Thymus (tissue), 11 donors: ENCODE measurements around the gene TVP23A. TPM values are rescaled to one million over a fixed set of nuclear protein-coding genes. Genes with fewer than 3 reads are reported as not detected.
"Not testable (repeated sequence)": the region's sequence is repeated elsewhere in the genome, so short reads cannot be mapped to it uniquely, and the experiment has no call there.

ENCODE experiments used
- DNase-seq, 9 donors: peaks; one replicate each; pipeline ENCODE4 v3.0.0-alpha.2; 2013; ENCODE audit warnings: low spot score in 9 of 9, low read depth in 6 of 9, missing footprints in 1 of 9
- H3K27ac ChIP-seq, 2 donors: one replicate each; pipeline ENCODE4 v1.5.1; 2013; ENCODE audit warnings: control low read depth in 1 of 2, low read depth in 1 of 2, low read length in 1 of 2, mild to moderate bottlenecking in 1 of 2, moderate library complexity in 1 of 2
- H3K27me3 ChIP-seq, 2 donors: one replicate each; pipeline ENCODE4 v1.5.1; 2013; ENCODE audit warnings: low read length in 1 of 2; ENCODE audit not compliant: control insufficient read depth in 2 of 2, insufficient read depth in 1 of 2
- H3K36me3 ChIP-seq, 2 donors: one replicate each; pipeline ENCODE4 v1.5.1; 2013; ENCODE audit warnings: low read length in 1 of 2, mild to moderate bottlenecking in 1 of 2, moderate library complexity in 1 of 2; ENCODE audit not compliant: control insufficient read depth in 2 of 2, insufficient read depth in 2 of 2
- H3K4me1 ChIP-seq, 2 donors: one replicate each; pipeline ENCODE4 v1.5.1; 2013; ENCODE audit warnings: low read length in 2 of 2; ENCODE audit not compliant: control insufficient read depth in 2 of 2, insufficient read depth in 2 of 2
- H3K4me3 ChIP-seq, 2 donors: one replicate each; pipeline ENCODE4 v1.5.1; 2013; ENCODE audit warnings: low read length in 2 of 2, control low read depth in 1 of 2, mild to moderate bottlenecking in 1 of 2
- H3K9me3 ChIP-seq, 2 donors: one replicate each; pipeline ENCODE4 v1.5.1; 2013; ENCODE audit warnings: low read length in 1 of 2, mild to moderate bottlenecking in 1 of 2; ENCODE audit not compliant: control insufficient read depth in 2 of 2, insufficient read depth in 1 of 2
- WGBS: extraction: QIAGEN DNeasy Blood & Tissue Kit; methylation state at CpG from one replicate; pipeline ENCODE4 v1.1.7; 2013; 5-methylcytosine and 5-hydroxymethylcytosine counted together
- polyA plus RNA-seq: library from polyadenylated mRNA; stranded (reverse); fragments of 200-250 nt; gene quantifications from one replicate; pipeline ENCODE4 v1.2.3, GENCODE V29; 2013
- total RNA-seq: library from RNA; stranded (reverse); fragments of 120-200 nt; gene quantifications from one replicate; pipeline ENCODE4 v1.2.4, GENCODE V29; 2013
- donor health status: healthy.

The TVP23A gene
- total and polyA plus RNA-seq, 2 donors = 5.1 to 7.4 TPM

DNA sequence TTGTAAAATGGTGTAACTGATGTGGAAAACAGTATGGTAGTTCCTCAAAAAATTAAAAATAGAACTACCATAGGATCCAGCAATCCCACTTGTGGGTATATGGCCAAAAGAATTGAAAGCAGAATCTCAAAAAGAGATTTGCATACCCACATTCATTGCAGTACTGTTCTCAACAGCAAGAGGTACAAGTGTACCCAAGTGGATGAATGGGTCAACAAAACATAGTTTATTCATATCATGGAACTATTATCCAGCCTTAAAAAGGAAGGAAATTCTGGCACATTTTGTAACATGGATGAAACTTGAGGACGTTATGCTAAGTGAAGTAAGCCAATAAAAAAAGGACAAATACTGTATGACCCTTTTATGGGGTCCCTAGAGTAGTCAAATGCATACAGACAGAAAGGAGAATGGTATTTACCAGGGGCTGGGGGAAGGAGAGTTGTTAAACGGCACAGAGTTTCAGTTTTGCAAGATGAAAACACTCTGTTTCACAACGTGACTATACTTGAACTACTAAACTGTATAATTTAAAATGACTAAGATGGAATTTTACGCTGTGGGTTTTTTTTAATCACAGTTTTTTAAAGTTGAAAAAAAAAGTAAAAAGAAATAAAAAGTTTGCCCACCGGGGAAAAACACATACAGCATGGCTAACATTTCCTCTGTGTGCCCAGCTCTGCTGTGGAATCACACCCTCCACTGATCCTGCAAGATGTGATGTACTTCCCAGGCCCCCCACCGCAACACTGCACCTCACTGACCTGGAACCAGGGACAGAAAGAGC, 6.1 kb downstream of the TVP23A start:
- no peak overlapping the region for H3K4me3 ChIP-seq
- H3K27ac ChIP-seq = no peak overlapping the region
- WGBS = 88% methylated on average over 6 of the region's 6 CpGs
- no peaks in the 10 kb centered on the region for H3K9me3 ChIP-seq
- no peaks in the 10 kb centered on the region for H3K36me3 ChIP-seq
- no peaks in the 10 kb centered on the region for H3K4me1 ChIP-seq
- peaks cover 0 to 7% of the 10 kb centered on the region in 2 donors for H3K27me3 ChIP-seq
- no peak for DNase-seq

GRCh38 chr16:10809706-10810105, 8.9 kb downstream of the TVP23A start:
- Histone ChIP-seq H3K36me3 (no peaks in the 10 kb centered on the region), H3K27me3 (no peaks in the 10 kb centered on the region), H3K27ac (no peak overlapping the region), H3K9me3 (no peaks in the 10 kb centered on the region), H3K4me1 (peaks cover 0 to 2% of the 10 kb centered on the region in 2 donors), H3K4me3 (no peak overlapping the region)
- WGBS = 98% methylated on average over 3 of the region's 3 CpGs
- DNase-seq = no peak

GRCh38 chr16:10808850-10809249, 9.7 kb downstream of the TVP23A start:
- no peaks in the 10 kb centered on the region for H3K9me3 ChIP-seq
- WGBS = 94% methylated on average over 3 of the region's 3 CpGs
- peaks cover 0 to 2% of the 10 kb centered on the region in 2 donors for H3K4me1 ChIP-seq
- H3K4me3 ChIP-seq = no peak overlapping the region
- no peaks in the 10 kb centered on the region for H3K36me3 ChIP-seq
- no peak for DNase-seq
- no peaks in the 10 kb centered on the region for H3K27me3 ChIP-seq
- no peak overlapping the region for H3K27ac ChIP-seq

DNA sequence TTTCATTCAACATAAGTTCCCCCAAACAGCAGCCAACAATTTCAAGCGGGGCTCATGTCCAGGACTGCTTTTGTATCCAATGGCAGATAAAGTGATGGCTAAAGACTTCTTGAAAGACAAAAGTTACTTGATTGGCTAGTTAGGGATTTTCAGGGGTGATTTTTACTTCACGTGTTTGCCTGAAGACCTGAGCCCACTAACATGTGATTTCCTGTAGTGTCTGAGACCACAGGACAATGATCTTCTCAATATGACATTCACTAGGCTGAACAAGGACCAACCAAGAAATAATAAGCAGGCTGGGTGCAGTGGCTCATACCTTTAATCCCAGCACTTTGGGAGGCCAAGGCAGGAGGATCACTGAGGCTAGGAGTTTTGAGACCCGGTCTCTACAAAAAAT, 10.4 kb downstream of the TVP23A start:
- H3K9me3 ChIP-seq = no peaks in the 10 kb centered on the region
- H3K4me1 ChIP-seq = peaks cover 0 to 2% of the 10 kb centered on the region in 2 donors
- WGBS = 76% methylated on average over 3 of the region's 3 CpGs
- H3K4me3 ChIP-seq = no peak overlapping the region
- no peaks in the 10 kb centered on the region for H3K36me3 ChIP-seq
- H3K27me3 ChIP-seq = no peaks in the 10 kb centered on the region
- H3K27ac ChIP-seq = no peak overlapping the region
- DNase-seq = no peak

DNA sequence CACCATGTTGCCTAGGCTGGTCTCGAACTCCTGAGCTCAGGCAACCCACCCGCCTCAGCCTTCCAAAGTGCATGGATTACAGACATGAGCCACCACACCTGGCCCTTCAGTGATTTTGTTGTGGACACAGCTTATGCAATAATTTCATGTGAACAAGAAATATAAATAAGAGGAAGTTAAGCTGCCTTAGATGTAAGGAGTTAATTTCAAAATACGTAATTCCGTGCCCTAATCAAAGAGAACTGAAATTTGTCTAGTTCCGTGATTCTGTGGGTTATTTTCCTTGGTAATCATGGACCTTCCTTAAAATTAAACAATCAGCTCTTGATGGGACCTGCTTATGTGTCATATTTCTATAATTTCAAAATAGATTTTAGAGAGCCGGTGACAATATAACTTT, 11.9 kb downstream of the TVP23A start:
- WGBS = 93% methylated on average over 6 of the region's 6 CpGs
- no peaks in the 10 kb centered on the region for H3K27me3 ChIP-seq
- no peaks in the 10 kb centered on the region for H3K36me3 ChIP-seq
- H3K9me3 ChIP-seq = no peaks in the 10 kb centered on the region
- no peak overlapping the region for H3K27ac ChIP-seq
- no peak for DNase-seq
- H3K4me3 ChIP-seq = no peak overlapping the region
- H3K4me1 ChIP-seq = peaks cover 0 to 2% of the 10 kb centered on the region in 2 donors

DNA sequence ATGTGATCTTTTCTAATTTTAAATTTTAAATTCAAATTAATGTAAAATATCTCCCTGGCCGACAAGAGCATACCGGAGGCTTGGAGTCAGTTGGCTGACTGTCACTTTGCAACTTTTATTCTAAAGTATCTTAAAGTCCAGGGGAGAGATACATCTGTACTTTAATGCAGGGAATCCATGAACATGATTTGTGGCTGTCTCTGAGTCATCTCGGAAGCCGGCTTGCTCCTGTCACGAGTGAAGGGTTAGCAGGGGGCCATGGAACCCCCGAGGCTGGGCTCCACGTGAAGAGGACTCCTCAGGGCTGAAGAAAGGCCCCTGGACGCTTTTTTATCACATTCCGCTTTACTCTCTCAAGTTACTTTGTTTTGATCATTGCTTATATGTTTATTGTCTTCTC, 13.3 kb downstream of the TVP23A start:
- no peak for DNase-seq
- no peak overlapping the region for H3K27ac ChIP-seq
- H3K36me3 ChIP-seq = no peaks in the 10 kb centered on the region
- no peaks in the 10 kb centered on the region for H3K27me3 ChIP-seq
- no peak overlapping the region for H3K4me3 ChIP-seq
- no peaks in the 10 kb centered on the region for H3K9me3 ChIP-seq
- 93% methylated on average over 9 of the region's 9 CpGs for WGBS
- peaks cover 0 to 2% of the 10 kb centered on the region in 2 donors for H3K4me1 ChIP-seq

GRCh38 chr16:10799736-10800135, 18.9 kb downstream of the TVP23A start:
- no peaks in the 10 kb centered on the region for H3K36me3 ChIP-seq
- H3K4me3 ChIP-seq = no peak overlapping the region
- no peaks in the 10 kb centered on the region for H3K27me3 ChIP-seq
- H3K27ac ChIP-seq = no peak overlapping the region
- peaks cover 0 to under 1% of the 10 kb centered on the region in 2 donors for H3K4me1 ChIP-seq
- H3K9me3 ChIP-seq = no peaks in the 10 kb centered on the region
- 98% methylated on average over 3 of the region's 3 CpGs for WGBS
- DNase-seq = no peak

- no peaks in the 10 kb centered on the region for H3K4me1 ChIP-seq
- H3K9me3 ChIP-seq = no peaks in the 10 kb centered on the region
- H3K27ac ChIP-seq = no peak overlapping the region
- H3K4me3 ChIP-seq = no peak overlapping the region
- DNase-seq = no peak
- 94% methylated on average over 4 of the region's 4 CpGs for WGBS
- no peaks in the 10 kb centered on the region for H3K36me3 ChIP-seq
- H3K27me3 ChIP-seq = no peaks in the 10 kb centered on the region
Observed at GRCh38 chr16:10791048-10791447, 27.5 kb downstream of the TVP23A start.

GRCh38 chr16:10788630-10789029, 30.0 kb downstream of the TVP23A start:
- not testable (repeated sequence) for H3K4me3 ChIP-seq, H3K27ac ChIP-seq, H3K4me1 ChIP-seq, H3K27me3 ChIP-seq, H3K9me3 ChIP-seq, DNase-seq, H3K36me3 ChIP-seq
- WGBS = 97% methylated on average over 4 of the region's 4 CpGs
